Gastroesophageal sphincter (tissue), 4 donors: ENCODE results near the gene GNG10. TPM values are rescaled to one million over a fixed set of nuclear protein-coding genes. Genes with fewer than 3 reads are reported as not detected.

Experiments
- ATAC-seq: fragments of 150-250 bp; one replicate; pipeline ENCODE4 v1.9.1; 2016; ENCODE audit warnings: mild to moderate bottlenecking, moderate library complexity
- H3K27ac ChIP-seq, 4 donors: fragments of 200-600 bp; sonication (generic) in 3 of 4; 1 replicate in 3 of 4; 2 replicates in 1 of 4; pipeline ENCODE4 v1.5.1; 2016 to 2019
- H3K27me3 ChIP-seq: fragments of 200-600 bp; sonication (generic); one replicate; pipeline ENCODE4 v1.5.1; 2019
- H3K36me3 ChIP-seq, 2 donors: fragments of 200-600 bp; sonication (generic); one replicate each; pipeline ENCODE4 v1.5.1; 2019; ENCODE audit warnings: control low read depth in 1 of 2
- H3K4me1 ChIP-seq, 3 donors: fragments of 200-600 bp; sonication (generic); 1 replicate in 2 of 3; 2 replicates in 1 of 3; pipeline ENCODE4 v1.5.1; 2016 to 2019; ENCODE audit warnings: control low read depth in 2 of 3
- H3K4me3 ChIP-seq, 2 donors: fragments of 200-600 bp; sonication (generic); one replicate each; pipeline ENCODE4 v1.5.1; 2019; ENCODE audit warnings: mild to moderate bottlenecking in 1 of 2, moderate library complexity in 1 of 2
- H3K9me3 ChIP-seq, 3 donors: fragments of 200-600 bp; sonication (generic); one replicate each; pipeline ENCODE4 v1.5.1; 2017 to 2019; ENCODE audit warnings: control low read depth in 2 of 3
- EP300 ChIP-seq: sonication (generic); formaldehyde crosslinking; IDR thresholded peaks from one replicate; pipeline ENCODE4 v1.6.1; 2017; ENCODE audit warnings: antibody characterized with exemption, mild to moderate bottlenecking
- POLR2A ChIP-seq, 2 donors: fragments of 450-650 bp; IDR thresholded peaks; one replicate each; pipeline ENCODE4 v1.6.1; 2017; ENCODE audit warnings: antibody characterized with exemption in 2 of 2, mild to moderate bottlenecking in 2 of 2, moderate library complexity in 1 of 2
- POLR2AphosphoS5 ChIP-seq: sonication (generic); formaldehyde crosslinking; IDR thresholded peaks from one replicate; pipeline ENCODE4 v1.6.1; 2017; ENCODE audit warnings: antibody characterized with exemption
- WGBS, 2 donors: methylation state at CpG; one replicate each; pipeline ENCODE4 v1.1.5; 2018; ENCODE audit warnings: low coverage in 1 of 2; 5-methylcytosine and 5-hydroxymethylcytosine counted together
- total RNA-seq, 4 donors: library from RNA; depleted of rRNA; stranded (reverse); fragments of >200 nt; gene quantifications; one replicate each; pipeline ENCODE4 v1.1.0, GENCODE V29; 2016
- TF ChIP-seq, protein P1 (sequence below), 4 experiments: fragments of 200-600 bp in 2 of 4; fragments of 450-650 bp in 2 of 4; sonication (generic) in 1 of 4; IDR thresholded peaks; one replicate each; pipeline ENCODE4 v1.5.1; 2017 to 2019; ENCODE audit warnings: antibody characterized with exemption in 4 of 4, mild to moderate bottlenecking in 2 of 4, moderate library complexity in 2 of 4

GNG10 gene
- total RNA-seq, 4 donors from 2014 or later, result 41.4 to 96.4 (median 82.0) TPM

GRCh38 chr9:111627260-111627963, 34.0 kb upstream of the GNG10 start:
- TF ChIP-seq, protein P1, sequence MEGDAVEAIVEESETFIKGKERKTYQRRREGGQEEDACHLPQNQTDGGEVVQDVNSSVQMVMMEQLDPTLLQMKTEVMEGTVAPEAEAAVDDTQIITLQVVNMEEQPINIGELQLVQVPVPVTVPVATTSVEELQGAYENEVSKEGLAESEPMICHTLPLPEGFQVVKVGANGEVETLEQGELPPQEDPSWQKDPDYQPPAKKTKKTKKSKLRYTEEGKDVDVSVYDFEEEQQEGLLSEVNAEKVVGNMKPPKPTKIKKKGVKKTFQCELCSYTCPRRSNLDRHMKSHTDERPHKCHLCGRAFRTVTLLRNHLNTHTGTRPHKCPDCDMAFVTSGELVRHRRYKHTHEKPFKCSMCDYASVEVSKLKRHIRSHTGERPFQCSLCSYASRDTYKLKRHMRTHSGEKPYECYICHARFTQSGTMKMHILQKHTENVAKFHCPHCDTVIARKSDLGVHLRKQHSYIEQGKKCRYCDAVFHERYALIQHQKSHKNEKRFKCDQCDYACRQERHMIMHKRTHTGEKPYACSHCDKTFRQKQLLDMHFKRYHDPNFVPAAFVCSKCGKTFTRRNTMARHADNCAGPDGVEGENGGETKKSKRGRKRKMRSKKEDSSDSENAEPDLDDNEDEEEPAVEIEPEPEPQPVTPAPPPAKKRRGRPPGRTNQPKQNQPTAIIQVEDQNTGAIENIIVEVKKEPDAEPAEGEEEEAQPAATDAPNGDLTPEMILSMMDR (IDR thresholded peaks at IDR 0.05), result no peak
- TF ChIP-seq POLR2AphosphoS5, result no peak
- TF ChIP-seq POLR2A (IDR thresholded peaks at IDR 0.05), result no peak
- TF ChIP-seq EP300, result no peak
- no peak overlapping the region for H3K4me3 ChIP-seq

GRCh38 chr9:111628411-111628810, 33.0 kb upstream of the GNG10 start:
- Histone ChIP-seq H3K4me3 (no peak overlapping the region), H3K9me3 (no peaks in the 10 kb centered on the region), H3K4me1 (peaks cover 9 to 23% (median 10%) of the 10 kb centered on the region in 3 donors), H3K27me3 (no peaks in the 10 kb centered on the region), H3K36me3 (no peaks in the 10 kb centered on the region), H3K27ac (no peak overlapping the region)
- TF ChIP-seq EP300, result no peak
- TF ChIP-seq POLR2A (IDR thresholded peaks at IDR 0.05), result no peak
- WGBS, 2 donors, result 88 to 90% methylated on average over 5 to 7 of the region's 7 CpGs
- ATAC-seq, result no peak

More at GRCh38 chr9:111627260-111627963, 34.0 kb upstream of the GNG10 start:
- Histone ChIP-seq H3K27me3 (no peaks in the 10 kb centered on the region), H3K4me1 (peaks cover 4 to 13% (median 5%) of the 10 kb centered on the region in 3 donors), H3K9me3 (no peaks in the 10 kb centered on the region), H3K36me3 (no peaks in the 10 kb centered on the region), H3K27ac (no peak overlapping the region)
- WGBS, 2 donors, result 54 to 77% methylated on average over 4 of the region's 7 CpGs
- ATAC-seq, result no peak

- Histone ChIP-seq H3K9me3 (no peaks in the 10 kb centered on the region), H3K27me3 (no peaks in the 10 kb centered on the region), H3K4me1 (peaks cover 9 to 32% (median 10%) of the 10 kb centered on the region in 3 donors), H3K27ac (peak overlapping the region in 3 of 4 donors; percentile 90 to 95 (median 93)), H3K4me3 (peak overlapping the region; percentile 75 to 97), H3K36me3 (no peaks in the 10 kb centered on the region)
- ATAC-seq, result peak; percentile 15
- 5 to 12% methylated on average over 16 to 17 of the region's 17 CpGs for WGBS, 2 donors
- no peak for TF ChIP-seq POLR2A (IDR thresholded peaks at IDR 0.05)
- no peak for TF ChIP-seq EP300
- TF ChIP-seq, protein P1 (IDR thresholded peaks at IDR 0.05), result no peak
- no peak for TF ChIP-seq POLR2AphosphoS5
Measured at GRCh38 chr9:111630182-111630963, 31.0 kb upstream of the GNG10 start.

DNA sequence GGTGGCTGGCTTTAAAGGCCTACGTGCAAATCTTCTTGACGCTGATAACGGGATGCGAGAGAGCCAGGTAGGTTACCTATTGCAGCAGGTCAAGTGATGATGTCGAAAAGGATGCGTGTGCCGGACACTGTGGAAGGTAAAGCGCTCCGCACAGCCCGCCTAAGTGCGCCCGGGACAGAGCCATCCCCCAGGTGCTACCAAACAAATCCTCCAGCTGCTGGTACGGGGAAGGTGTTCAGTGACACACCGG, 30.5 kb upstream of the GNG10 start:
- 0% methylated on average over 2 of the region's 14 CpGs; no CpG with 5 or more reads in 1 of the 2 donors for WGBS, 2 donors
- no peak for ATAC-seq
- H3K27ac ChIP-seq, result peak overlapping the region in 3 of 4 donors; percentile 90 to 95 (median 93)

More for the DNA sequence above, 30.5 kb upstream of the GNG10 start:
- peaks cover 9 to 32% (median 10%) of the 10 kb centered on the region in 3 donors for H3K4me1 ChIP-seq
- no peaks in the 10 kb centered on the region for H3K9me3 ChIP-seq
- H3K4me3 ChIP-seq, result peak overlapping the region; percentile 75 to 97
- no peaks in the 10 kb centered on the region for H3K27me3 ChIP-seq
- no peaks in the 10 kb centered on the region for H3K36me3 ChIP-seq
- TF ChIP-seq POLR2A (IDR thresholded peaks at IDR 0.05), result no peak
- TF ChIP-seq EP300, result no peak
- TF ChIP-seq, protein P1 (IDR thresholded peaks at IDR 0.05), result no peak
- TF ChIP-seq POLR2AphosphoS5, result no peak
